ENCODE results near the gene SLC13A4.
A peak's percentile ranks its signal among the peaks of the same experiment; 100 is the strongest.
"Not testable (repeated sequence)": the region's sequence is repeated elsewhere in the genome, so short reads cannot be mapped to it uniquely, and the experiment has no call there.

The SLC13A4 gene

DNA sequence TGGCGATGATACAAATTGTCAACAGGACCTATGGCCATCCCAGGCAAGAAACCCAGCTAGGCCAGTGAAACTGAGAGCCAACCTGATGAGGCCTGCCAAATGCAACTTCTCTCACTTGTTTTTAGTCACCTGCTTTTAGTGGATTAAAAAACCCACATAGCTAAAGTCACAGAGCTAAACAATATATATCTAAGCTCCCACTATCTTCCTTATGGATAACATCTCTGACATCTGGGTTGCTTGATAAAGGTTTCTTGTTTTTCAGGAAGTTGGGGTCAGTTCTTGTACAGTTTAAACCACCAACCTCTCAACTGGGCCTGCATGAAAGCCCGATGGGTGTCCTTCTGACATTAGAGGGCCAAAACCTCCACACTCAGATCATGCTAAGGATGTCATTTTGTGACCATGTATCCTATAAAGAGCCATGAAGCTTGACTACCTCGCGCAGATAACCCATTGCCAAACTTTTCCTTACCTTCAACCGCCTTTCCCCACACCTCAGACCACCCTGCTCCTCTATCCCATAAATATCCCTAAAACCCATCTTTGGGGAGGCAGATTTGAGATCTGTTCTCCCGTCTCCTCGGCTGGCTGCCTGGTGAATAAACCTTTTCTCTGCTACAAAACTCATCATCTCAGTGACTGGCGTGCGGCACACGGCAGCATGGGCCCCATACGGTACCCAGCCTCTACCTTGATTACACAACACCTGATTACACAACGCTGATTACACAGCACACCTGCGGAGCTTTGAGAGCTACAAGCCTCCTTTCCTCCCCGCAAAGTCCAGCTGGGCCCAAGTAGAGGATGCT is 66.5 kb downstream of the SLC13A4 start:
- no peak for FAIRE-seq

DNA sequence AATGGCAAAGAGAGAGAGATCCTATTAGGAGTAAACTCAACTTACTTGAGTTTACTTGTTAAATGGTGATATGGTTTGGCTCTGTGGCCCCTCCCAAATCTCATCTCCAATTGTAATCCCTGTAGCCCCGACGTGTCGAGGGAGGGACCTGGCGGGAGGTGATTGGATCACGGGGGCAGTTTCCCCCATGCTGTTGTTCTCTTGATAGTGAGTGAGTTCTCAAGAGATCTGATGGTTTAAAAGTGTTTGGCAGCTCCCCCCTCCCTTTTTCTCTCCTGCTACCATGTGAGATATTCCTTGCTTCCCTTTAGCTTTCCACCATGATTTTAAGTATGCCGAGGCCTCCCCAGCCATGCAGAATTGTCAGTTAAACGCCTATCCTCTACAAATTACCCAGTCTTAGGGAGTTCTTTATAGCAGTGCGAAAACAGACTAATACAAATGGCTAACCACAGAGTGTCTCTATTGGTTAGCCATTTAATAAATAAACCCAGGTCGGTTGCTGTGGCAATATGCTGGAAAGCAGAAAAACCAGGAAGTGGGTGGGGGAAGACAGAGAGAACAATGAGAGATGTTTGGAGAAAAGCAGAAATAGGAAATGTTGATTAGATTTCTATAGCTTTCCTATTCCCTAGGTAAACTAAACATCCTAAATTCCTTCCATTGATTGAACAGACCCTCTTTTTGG is 68.7 kb downstream of the SLC13A4 start:
- no peak for FAIRE-seq

DNA sequence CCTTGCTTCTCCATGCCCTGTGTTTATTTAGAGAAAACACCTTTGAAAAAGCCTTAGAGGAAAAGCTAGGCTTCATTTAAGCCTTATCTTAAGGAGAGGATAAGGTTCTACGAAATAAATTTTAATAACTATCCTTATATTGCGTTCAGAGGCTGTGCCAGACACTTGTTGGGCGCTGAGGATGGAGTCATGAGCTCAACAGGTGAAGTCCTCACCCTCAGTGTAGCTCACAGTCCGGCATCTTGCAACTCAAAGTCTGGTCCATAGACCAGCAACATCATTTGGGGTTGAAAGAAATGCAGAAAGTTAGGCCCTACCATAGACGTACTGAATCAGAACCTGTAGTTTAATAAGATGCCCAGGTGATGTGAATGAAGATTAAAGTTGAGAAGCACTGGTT is 69.4 kb downstream of the SLC13A4 start:
- no peak for FAIRE-seq

DNA sequence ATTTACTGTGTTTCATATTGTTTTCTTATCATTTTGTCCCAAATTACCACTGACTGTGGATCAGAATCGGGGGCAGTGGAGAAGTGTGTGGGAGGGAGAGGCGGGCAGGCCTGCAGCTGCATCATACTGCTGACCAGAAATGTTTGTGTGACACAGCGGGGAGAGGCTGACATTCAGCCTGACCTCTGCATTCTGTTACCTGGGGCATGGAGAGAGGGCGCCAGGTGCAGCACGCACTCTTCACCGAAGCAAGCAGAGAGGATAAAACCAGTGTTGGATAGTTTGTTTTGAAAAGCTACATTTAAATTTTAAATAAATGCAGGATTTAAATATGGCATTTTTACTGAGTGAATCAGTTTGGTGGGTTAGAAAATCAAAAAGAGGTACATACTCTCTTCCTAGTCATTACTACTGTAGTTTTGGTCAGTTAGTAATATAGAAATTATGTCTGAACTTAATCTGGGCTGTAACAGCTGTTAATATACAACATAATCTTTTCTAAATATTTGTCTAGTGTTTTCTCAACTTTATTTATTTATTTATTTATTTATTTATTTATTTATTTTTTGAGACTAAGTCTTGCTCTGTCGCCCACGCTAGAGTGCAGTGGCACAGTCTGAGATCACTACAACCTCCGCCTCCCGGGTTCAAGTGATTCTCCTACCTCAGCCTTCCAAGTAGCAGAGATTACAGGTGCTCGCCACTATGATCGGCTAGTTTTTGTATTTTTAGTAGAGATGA is 74.5 kb downstream of the SLC13A4 start:
- no peak for FAIRE-seq

DNA sequence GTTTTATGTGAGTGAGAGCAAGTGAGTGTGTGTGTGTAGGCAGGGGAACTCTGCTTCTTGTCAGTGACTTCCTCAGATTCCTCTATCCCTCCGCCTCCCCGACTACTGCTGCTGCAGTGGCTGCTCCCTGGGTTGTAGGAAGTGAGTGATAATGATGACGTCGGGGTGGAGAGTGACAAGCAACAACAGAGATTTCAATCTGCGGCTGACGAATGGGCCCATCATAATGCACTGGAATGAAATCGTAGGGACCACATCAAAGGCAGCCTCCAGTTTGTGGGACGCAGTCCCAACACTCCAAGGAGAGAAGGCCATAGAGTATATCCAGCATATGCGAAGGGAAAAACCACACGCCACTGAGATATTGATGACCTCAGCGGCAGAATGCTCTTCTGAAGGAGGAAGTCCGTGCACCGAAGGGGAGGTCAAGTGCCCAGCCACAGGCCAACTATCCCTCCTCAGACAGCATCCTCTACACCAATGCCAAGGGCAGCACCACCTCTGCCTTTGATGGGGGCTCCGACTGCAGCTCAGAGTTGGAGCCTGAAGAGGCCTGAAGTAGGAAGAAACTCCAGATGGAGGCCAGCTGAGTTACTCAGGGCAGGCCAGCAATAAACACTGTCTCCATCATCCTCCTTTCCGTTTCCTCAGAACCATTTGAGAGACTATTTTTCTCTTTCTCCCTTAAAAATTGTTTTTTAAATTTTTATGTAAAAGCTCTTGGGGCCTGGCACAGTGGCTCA is 77.0 kb downstream of the SLC13A4 start:
- no peak for FAIRE-seq

DNA sequence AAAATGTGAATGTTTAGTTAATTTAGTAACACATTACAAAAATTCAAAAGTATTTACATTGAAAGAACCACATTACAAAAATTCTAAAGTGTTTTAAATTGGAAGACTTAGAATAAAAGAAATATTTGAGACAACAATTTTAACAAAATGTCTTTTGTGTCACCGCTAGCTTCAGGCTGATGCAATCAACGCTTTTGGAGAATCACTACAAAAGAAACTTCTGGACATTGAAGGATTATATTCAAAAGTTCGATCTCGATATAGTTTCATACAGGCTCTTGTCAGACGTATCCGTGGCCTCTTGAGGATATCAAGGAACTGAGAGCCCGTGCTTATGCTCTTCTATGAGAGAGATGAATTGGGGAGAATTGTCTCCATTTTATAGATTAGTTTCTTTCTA is 79.8 kb downstream of the SLC13A4 start:
- FAIRE-seq: no peak

DNA sequence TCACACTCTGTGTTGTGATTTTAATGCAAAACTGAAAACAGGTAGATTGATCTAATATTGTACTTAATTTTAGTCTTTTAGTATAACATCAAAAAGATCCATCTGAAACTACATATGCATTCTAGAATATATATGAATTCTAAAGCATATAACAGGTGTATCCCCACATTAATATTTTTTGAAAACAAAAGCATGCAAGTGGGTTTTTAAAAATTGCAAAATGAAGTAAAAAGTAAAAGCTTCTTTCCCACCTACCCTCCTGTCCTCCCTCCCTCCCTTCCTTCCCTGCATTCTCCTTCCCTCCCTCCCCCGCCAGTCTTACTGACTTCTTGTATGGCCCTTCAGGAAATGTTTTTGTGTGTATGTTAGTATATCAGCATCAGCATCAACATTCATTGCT is 80.2 kb downstream of the SLC13A4 start:
- FAIRE-seq: no peak

DNA sequence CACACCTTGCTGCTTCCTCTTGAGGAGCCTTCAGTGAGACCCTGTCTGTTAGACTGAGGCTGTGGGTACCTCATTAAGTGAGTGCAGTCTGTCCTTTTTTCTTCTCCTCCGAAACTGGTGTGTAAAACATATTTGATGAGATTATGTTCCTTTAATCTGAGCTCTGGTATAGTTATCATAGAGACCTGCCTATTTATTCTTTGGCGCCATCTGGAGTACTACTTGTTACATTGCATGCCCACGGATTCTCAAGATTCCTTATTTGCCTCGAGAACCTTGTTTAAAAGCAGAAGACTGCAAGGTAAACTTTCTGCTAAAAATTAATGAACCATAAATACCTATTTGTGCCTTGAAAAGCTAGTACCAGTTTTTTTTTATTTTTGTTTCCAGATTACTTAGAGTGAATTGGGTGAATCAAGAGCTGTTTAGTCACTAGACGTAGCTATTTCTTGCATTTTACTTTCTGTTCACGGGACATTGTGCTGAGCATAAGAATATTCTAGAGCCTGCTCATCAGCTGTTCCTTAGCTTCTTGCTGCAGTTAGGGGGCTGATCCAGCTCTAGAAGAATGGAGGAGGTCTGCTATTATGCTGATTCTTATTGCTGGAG is 82.6 kb downstream of the SLC13A4 start:
- peak; percentile 68 for FAIRE-seq

DNA sequence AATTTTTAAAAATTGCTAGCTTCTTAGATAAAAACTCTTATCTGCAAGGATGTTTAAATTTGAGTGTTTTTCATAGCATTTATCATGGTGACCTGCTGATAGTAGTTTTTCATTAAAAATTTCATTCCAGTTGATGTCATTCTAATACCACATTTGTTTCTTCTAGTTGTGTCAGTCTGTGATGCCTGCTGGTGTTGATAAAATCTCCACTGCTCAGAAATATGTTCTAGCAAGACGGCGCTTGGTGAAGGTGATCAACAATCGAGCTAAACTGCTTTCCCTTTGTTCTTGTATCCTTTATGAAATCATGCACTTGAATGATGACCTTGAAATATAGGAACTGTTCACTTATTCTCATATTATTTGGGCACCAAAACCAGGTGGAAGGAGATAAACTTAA is 83.3 kb downstream of the SLC13A4 start:
- no peak for FAIRE-seq

DNA sequence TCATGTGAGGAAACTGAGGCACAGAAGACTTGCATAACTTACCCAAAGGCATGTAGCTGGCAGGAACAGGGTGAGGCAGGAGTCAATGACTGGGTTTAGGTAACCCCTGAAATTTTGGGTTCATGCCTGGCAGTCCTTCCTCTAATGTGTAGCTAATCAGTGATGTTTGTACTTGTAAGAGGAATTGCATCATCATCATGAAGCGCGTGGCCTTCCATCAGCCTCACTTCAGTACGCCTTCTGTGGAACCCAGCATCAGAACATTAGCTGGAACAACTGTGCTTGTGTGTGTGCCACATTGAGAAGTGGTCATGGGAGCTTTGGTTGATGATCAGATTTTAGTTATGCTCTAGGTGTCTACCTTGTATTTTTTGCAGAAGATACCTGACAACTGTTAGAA is 83.8 kb downstream of the SLC13A4 start:
- FAIRE-seq: no peak

DNA sequence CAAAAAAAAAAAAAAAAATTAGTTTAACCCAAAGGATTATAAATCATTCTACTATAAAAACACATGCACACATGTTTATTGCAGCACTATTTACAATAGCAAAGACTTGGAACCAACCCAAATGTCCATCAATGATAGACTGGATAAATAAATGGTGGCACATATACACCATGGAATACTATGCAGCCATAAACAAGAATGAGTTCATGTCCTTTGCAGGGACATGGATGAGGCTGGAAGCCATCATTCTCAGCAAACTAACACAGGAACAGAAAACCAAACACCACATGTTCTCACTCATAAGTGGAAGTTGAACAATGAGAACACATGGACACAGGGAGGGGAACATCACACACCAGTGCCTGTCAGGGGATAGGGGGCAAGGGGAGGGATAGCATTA is 88.3 kb downstream of the SLC13A4 start:
- not testable (repeated sequence) for FAIRE-seq

DNA sequence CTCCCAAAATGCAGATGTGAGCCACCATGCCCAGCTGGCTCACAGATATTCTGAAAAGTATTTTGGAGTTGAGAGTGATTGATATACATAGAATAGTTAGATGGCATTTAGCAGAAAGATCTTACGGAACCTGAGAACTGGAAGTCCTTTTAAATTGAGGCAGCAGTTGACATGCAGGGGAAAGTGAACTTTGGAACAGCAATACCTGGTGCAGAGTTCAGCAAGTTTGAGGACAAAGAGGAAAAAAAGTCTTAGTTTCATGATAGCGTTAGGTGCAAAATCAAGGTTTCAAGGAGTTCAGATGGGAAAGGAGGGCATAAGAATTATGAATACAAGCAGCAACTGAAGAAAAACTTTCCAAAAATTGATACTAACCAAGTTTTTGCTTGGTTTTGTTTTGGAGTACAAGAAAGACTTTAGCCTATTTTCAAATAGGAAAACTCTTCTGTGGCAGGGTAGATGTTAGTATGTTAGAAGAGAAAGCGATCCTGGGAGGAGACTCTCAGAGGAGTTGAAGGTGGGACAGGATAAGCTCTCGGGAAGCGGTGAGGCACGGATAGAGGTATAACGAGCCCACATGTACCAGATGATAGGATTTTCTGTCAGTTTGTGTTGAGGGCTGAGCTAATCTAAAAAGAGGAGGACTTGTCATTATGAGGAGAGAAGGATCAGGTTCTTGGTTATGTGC is 93.7 kb downstream of the SLC13A4 start:
- FAIRE-seq: no peak
